GM21381 (cell line): ENCODE results near the gene OR4X1.
"Not testable (repeated sequence)": the region's sequence is repeated elsewhere in the genome, so short reads cannot be mapped to it uniquely, and the experiment has no call there.

Experiments
- ATAC-seq: cut with Tn5 transposase; IDR thresholded peaks from one replicate; pipeline ENCODE4 v1.9.1; 2021; ENCODE audit warnings: mild to moderate bottlenecking, moderate library complexity; ENCODE audit not compliant: unreplicated experiment

OR4X1 gene, protein sequence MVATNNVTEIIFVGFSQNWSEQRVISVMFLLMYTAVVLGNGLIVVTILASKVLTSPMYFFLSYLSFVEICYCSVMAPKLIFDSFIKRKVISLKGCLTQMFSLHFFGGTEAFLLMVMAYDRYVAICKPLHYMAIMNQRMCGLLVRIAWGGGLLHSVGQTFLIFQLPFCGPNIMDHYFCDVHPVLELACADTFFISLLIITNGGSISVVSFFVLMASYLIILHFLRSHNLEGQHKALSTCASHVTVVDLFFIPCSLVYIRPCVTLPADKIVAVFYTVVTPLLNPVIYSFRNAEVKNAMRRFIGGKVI

DNA sequence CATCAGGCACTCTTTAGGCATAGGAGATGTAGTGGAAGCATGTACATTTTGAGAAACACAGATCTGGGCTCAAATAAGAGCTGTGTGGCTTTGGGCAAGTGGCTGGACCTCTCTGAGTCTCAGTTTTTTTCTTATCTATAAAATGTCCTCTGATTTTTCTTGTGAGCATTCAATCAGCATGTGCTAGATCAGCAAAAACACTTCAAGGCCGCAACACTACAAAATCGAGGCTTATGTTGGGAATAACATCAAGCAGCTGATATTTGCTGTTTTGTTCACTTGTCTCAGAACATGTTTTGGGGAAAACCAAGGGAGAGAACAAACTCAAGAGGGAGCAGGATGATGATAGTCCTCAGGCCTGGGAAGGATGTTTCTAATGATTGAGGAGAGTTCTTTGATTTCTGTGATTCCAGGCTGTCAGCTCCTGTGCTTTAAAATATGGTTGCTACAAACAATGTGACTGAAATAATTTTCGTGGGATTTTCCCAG, at the start of gene OR4X1:
Gene OR4X1 (plus strand): TSS at position 439 of the 489 bp plus-strand sequence. CDS start 0 bp downstream, at position 439.
- ATAC-seq, result no peak

DNA sequence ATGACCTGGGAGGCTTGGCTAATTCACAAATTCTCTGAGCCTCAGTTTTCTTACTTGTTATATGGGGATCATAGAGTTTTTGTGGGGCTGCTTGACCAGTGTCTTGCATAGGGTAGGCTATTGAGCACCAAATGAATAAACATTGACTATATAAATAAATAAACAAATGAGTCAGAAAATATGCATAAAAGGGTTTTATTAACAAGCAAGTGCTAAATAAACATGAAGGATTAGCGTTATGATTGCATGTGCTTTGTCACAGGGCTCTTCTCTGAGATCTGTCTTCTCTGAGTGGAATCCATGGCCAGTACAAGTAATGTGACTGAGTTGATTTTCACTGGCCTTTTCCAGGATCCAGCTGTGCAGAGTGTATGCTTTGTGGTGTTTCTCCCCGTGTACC, 47.2 kb upstream of the OR4X1 start, which contains the start of gene OR4B1:
Gene OR4B1 (plus strand): TSS at position 301 of the 400 bp plus-strand sequence. CDS start 0 bp downstream, at position 301.
- no peak for ATAC-seq

DNA sequence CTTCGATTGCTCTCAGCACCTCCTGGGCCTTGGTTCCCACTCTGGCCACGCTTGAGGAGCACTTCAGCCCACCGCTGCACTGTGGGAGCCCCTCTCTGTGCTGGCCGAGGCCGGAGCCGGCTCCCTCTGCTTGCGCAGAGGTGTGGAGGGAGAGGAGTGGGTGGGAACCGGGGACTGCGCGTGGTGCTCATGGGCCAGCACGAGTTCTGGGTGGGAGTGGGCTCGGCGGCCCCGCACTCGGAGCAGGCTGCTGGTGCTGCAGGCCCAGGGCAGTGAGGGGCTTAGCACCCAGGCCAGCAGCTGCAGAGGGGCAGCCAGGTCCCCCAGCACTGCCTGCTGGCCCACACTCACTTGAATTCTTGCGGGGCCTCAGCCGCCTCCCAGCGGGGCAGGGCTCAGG, 34.9 kb upstream of the OR4X1 start:
- ATAC-seq, result no peak

DNA sequence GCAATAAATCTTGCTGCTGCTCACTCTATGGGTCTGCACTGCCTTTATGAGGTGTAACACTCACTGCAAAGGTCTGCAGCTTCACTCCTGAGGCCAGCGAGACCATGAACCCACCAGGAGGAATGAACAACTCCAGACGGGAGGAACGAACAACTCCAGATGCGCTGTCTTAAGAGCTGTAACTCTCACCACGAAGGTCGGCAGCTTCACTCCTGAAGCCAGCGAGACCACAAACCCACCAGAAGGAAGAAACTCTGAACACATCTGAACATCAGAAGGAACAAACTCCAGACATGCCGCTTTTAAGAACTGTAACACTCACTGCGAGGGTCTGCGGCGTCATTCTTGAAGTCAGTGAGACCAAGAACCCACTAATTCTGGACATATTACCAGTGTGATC, 33.6 kb upstream of the OR4X1 start:
- not testable (repeated sequence) for ATAC-seq

DNA sequence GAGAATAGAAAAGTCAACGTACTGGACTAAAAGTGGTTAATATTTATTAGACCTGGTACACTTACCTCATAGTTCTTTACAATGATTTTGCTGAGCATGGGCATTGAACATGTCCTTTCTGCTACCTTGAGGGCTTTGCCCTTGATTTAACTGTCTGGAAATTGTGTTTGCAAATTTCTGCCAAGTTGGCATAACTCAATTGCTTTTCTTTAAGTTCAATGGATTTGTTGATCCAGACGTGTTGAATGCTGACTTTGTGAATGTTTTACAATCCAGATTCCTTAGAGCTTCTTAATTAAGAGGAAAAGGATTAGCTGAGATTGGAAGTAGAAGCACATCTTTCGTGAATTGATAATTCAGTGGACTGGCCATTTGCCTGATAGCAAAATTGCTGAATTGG, 25.9 kb upstream of the OR4X1 start:
- no peak for ATAC-seq

DNA sequence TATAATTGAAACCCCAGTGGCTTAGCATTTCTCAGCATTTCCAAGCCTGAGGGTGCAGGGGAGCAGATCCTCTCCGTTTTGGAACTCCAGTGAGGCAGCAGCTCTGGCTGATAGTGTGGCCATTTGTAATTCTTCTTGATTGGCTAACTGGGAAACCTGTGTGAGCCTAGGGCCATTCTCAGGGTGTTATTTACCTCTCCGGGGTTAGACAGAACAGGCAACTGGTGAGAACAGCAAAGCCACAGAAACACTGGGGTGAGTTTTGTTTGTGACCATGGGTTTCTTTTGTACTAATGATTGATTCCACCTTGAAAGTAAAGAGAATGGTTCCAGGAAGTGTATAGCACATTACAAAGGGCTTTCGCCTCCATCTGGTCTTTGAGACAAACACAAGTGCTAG, 21.2 kb upstream of the OR4X1 start:
- no peak for ATAC-seq

DNA sequence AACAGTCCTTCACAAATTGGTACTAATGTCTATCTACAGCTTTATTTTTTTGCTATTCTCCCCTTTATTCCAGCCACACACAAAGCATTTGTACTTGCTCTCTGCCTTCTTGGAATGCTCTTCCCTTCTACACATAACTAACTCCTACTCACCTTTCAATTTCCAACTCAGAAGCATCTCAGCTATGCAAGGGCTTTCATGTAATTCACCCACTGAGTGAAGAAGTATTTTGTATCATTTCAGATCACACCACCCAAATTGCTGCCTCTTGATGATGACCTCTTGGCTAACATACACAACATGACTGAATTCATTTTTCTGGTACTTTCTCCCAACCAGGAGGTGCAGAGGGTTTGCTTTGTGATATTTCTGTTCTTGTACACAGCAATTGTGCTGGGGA, 18.9 kb upstream of the OR4X1 start, which contains the start of gene OR4X2:
Gene OR4X2 (plus strand): TSS at position 301 of the 400 bp plus-strand sequence. CDS start 0 bp downstream, at position 301.
- no peak for ATAC-seq

GRCh38 chr11:48248902-48249301, 14.8 kb upstream of the OR4X1 start:
- ATAC-seq, result no peak

GRCh38 chr11:48261600-48261999, 2.1 kb upstream of the OR4X1 start:
- ATAC-seq, result no peak

DNA sequence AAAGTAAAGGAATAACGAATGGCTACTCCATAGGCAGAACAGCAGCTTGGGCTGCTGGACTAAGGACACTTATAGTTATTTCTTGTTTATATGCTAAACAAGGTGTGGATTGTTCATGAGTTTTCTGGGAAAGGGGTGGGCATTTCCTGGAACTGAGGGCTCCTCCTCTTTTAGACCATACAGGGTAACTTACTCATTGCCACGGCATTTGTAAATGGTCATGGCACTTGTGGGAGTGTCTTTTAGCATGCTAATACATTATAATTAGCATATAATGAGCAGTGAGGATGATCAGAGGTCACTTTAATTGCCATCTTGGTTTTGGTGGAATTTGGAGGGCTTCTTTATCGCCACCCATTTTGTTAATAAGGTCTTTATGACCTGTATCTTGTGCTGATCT, 7.0 kb downstream of the OR4X1 start:
- ATAC-seq, result no peak

DNA sequence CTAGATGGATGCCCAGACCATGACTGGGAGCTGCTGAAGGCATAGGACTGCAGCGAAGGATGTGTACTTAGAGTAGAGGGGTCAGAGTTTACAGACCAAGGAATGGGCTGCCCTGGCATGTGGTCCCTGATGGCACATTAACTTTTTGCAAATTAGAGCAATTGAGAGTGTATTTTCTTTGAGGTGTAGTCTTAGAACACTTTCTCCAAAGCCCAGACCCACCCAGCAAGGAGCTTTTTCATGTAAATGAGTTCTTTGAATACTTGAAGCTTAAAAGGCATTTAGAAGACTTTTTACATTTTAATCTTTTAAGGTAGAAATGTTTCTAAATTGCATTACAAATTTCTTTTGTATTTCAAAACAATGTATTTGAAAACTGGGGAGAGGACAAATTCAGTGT, 8.9 kb downstream of the OR4X1 start:
- ATAC-seq, result no peak

- ATAC-seq, result no peak
Measured at GRCh38 chr11:48305923-48306322, 42.3 kb downstream of the OR4X1 start, which contains the start of gene OR4S1. Gene OR4S1, plus strand, starts transcription at chr11:48306223. Its CDS starts 0 bp downstream, at chr11:48306223.

DNA sequence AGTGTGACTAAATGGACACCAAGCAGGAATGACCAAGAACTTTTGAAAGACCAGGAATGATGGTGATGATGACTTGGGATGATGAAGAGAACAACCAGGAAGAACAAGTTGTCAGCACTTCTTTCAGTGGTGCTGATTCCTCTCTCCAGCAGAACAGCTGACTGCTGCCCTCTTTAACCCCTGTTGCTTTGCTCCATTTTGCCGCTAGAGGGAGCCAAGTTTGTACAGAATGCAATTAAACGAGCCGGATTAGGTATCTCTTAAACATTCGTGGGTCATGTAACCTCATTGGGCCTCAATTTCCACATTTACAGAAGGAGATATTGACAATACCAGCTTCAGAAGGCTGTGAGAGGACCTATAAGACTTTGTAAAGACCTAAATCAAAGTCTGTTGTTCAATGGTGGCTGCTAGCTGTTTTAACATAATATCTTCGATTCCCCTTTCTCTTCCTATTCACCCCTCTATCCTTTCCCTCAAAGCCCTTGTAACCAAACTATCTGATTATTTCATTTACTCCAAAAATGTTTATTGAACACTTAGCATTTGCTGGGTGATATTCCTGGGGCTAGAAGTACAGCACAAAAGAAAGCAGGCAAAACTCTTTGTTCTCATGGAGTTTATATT, 44.2 kb downstream of the OR4X1 start:
- ATAC-seq, result peak; percentile 79

DNA sequence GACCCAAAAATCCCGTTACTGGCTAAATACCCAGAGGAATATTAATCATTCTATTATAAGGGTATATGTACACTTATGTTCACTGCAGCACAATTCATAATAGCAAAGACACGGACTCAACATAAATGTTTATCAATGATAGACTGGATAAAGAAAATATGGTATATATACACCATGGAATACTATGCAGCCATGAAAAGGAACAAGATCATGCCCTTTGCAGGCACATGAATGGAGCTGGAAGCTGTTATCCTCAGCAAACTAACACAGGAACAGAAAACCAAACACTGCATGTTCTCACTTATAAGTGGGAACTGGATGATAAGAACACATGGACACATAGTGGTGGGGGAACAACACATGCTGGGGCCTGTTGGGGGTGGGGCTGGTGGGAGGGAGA, 49.9 kb downstream of the OR4X1 start:
- not testable (repeated sequence) for ATAC-seq
